Nephron (organoid): Measurements from ENCODE around the gene RIPK3.

Experiments
- H3K27ac Mint-ChIP-seq, 3 experiments: 2 replicates each; pipeline ENCODE4 v1.8.0; 2020; ENCODE audit warnings: mixed read lengths in 3 of 3, mild to moderate bottlenecking in 2 of 3, moderate library complexity in 1 of 3
- H3K27me3 Mint-ChIP-seq: 2 replicates; pipeline ENCODE4 v1.8.0; 2021; ENCODE audit warnings: low read depth, mild to moderate bottlenecking, moderate library complexity, mixed read lengths
- H3K36me3 Mint-ChIP-seq: 2 replicates; pipeline ENCODE4 v1.8.0; 2020; ENCODE audit warnings: low read depth, mixed read lengths
- H3K4me1 Mint-ChIP-seq: 2 replicates; pipeline ENCODE4 v1.8.0; 2020; ENCODE audit warnings: mixed read lengths
- H3K4me3 Mint-ChIP-seq, 3 experiments: 2 replicates each; pipeline ENCODE4 v1.8.0; 2020; ENCODE audit warnings: mild to moderate bottlenecking in 3 of 3, mixed read lengths in 3 of 3, moderate library complexity in 2 of 3
- H3K9me3 Mint-ChIP-seq: 2 replicates; pipeline ENCODE4 v1.8.0; 2020; ENCODE audit warnings: mixed read lengths
- CTCF ChIP-seq, 3 experiments: fragments of 200-600 bp; sonication (generic); IDR thresholded peaks; one replicate each; pipeline ENCODE4 v1.5.0; 2021; ENCODE audit warnings: antibody characterized with exemption in 3 of 3; ENCODE audit not compliant: unreplicated experiment in 3 of 3

Gene RIPK3

GRCh38 chr14:24384169-24384568, 44.4 kb upstream of the RIPK3 start:
- no peak for TF ChIP-seq CTCF (IDR thresholded peaks at IDR 0.05; ENCODE audit: unreplicated experiment in 3 of 3)

GRCh38 chr14:24382064-24382371, 42.2 kb upstream of the RIPK3 start:
- H3K4me3 Mint-ChIP-seq: no peak overlapping the region
- TF ChIP-seq CTCF (IDR thresholded peaks at IDR 0.05; ENCODE audit: unreplicated experiment in 3 of 3): no peak
- no peaks in the 10 kb centered on the region for H3K9me3 Mint-ChIP-seq

More at GRCh38 chr14:24384169-24384568, 44.4 kb upstream of the RIPK3 start:
- Mint-ChIP-seq H3K4me3 (no peak overlapping the region), H3K36me3 (no peaks in the 10 kb centered on the region), H3K27ac (no peak overlapping the region), H3K9me3 (no peaks in the 10 kb centered on the region), H3K4me1 (peaks cover 41% of the 10 kb centered on the region), H3K27me3 (no peaks in the 10 kb centered on the region)

GRCh38 chr14:24381363-24382063, 41.7 kb upstream of the RIPK3 start:
- Mint-ChIP-seq H3K27me3 (no peaks in the 10 kb centered on the region), H3K4me1 (peaks cover 27% of the 10 kb centered on the region), H3K4me3 (peak overlapping the region in 1 of 3 experiments; percentile 14), H3K9me3 (no peaks in the 10 kb centered on the region), H3K36me3 (peaks cover 8% of the 10 kb centered on the region), H3K27ac (peak overlapping the region; percentile 92 to 93 (median 93))
- no peak for TF ChIP-seq CTCF (IDR thresholded peaks at IDR 0.05; ENCODE audit: unreplicated experiment in 3 of 3)

More at GRCh38 chr14:24382064-24382371, 42.2 kb upstream of the RIPK3 start:
- peaks cover 29% of the 10 kb centered on the region for H3K4me1 Mint-ChIP-seq
- peaks cover 2% of the 10 kb centered on the region for H3K36me3 Mint-ChIP-seq
- H3K27ac Mint-ChIP-seq: peak overlapping the region; percentile 92 to 93 (median 93)
- H3K27me3 Mint-ChIP-seq: no peaks in the 10 kb centered on the region

GRCh38 chr14:24379907-24380730, 40.3 kb upstream of the RIPK3 start:
- Mint-ChIP-seq H3K9me3 (no peaks in the 10 kb centered on the region), H3K27me3 (no peaks in the 10 kb centered on the region), H3K4me1 (peaks cover 26% of the 10 kb centered on the region), H3K27ac (peak overlapping the region in 2 of 3 experiments; percentile 39 to 50), H3K4me3 (no peak overlapping the region), H3K36me3 (peaks cover 13% of the 10 kb centered on the region)
- no peak for TF ChIP-seq CTCF (IDR thresholded peaks at IDR 0.05; ENCODE audit: unreplicated experiment in 3 of 3)

- H3K36me3 Mint-ChIP-seq: peaks cover 21% of the 10 kb centered on the region
- no peak for TF ChIP-seq CTCF (IDR thresholded peaks at IDR 0.05; ENCODE audit: unreplicated experiment in 3 of 3)
- peaks cover 31% of the 10 kb centered on the region for H3K4me1 Mint-ChIP-seq
- no peaks in the 10 kb centered on the region for H3K9me3 Mint-ChIP-seq
- H3K4me3 Mint-ChIP-seq: no peak overlapping the region
- H3K27ac Mint-ChIP-seq: peak overlapping the region; percentile 17 to 71 (median 50)
- H3K27me3 Mint-ChIP-seq: no peaks in the 10 kb centered on the region
Measured at GRCh38 chr14:24378981-24379906, 39.5 kb upstream of the RIPK3 start.
